Stimulated activated naive CD4-positive, alpha-beta T cell treated with Interleukin-2 at 50 U/mL for 16 hours (primary cell): ENCODE results near the gene TMED1.
"Not testable (repeated sequence)": the region's sequence is repeated elsewhere in the genome, so short reads cannot be mapped to it uniquely, and the experiment has no call there.

Source experiments
- DNase-seq: peaks from one replicate; lab custom pipeline; 2025; lab: John Stamatoyannopoulos, UW

Gene TMED1

GRCh38 chr19:10862561-10863106, 26.6 kb upstream of the TMED1 start:
- no peak for DNase-seq

- DNase-seq = peak; percentile 19
Observed at GRCh38 chr19:10861103-10861651, 25.2 kb upstream of the TMED1 start.

GRCh38 chr19:10858204-10858828, 22.3 kb upstream of the TMED1 start:
- peak; percentile 16 for DNase-seq

- not testable (repeated sequence) for DNase-seq
Observed at GRCh38 chr19:10856899-10857298, 20.9 kb upstream of the TMED1 start.

- DNase-seq = peak; percentile 8
Observed at GRCh38 chr19:10855879-10856522, 20.0 kb upstream of the TMED1 start.

GRCh38 chr19:10854350-10855089, 18.5 kb upstream of the TMED1 start:
- DNase-seq = no peak

- DNase-seq = no peak
Observed at GRCh38 chr19:10852941-10853340, 16.9 kb upstream of the TMED1 start.

- no peak for DNase-seq
Observed at GRCh38 chr19:10852098-10852800, 16.2 kb upstream of the TMED1 start.

GRCh38 chr19:10850631-10851030, 14.6 kb upstream of the TMED1 start:
- DNase-seq = no peak

- DNase-seq = no peak
Observed at GRCh38 chr19:10848230-10848856, 12.3 kb upstream of the TMED1 start, which contains the start of gene C19orf38. Gene C19orf38, plus strand, starts transcription at chr19:10848415. Its CDS starts 94 bp downstream, at chr19:10848509.

- no peak for DNase-seq
Observed at GRCh38 chr19:10846500-10847202, 10.6 kb upstream of the TMED1 start.

GRCh38 chr19:10842788-10843187, 6.8 kb upstream of the TMED1 start:
- no peak for DNase-seq

- no peak for DNase-seq
Observed at GRCh38 chr19:10839114-10840050, 3.4 kb upstream of the TMED1 start.

- DNase-seq = no peak
Observed at GRCh38 chr19:10838377-10838776, 2.4 kb upstream of the TMED1 start.

GRCh38 chr19:10837649-10838048, 1.6 kb upstream of the TMED1 start:
- DNase-seq = not testable (repeated sequence)

GRCh38 chr19:10836479-10837330, 693 bp upstream of the TMED1 start:
- DNase-seq = peak; percentile 82

- no peak for DNase-seq
Observed at GRCh38 chr19:10835089-10835753, 791 bp downstream of the TMED1 start.

GRCh38 chr19:10832939-10833296, 3.1 kb downstream of the TMED1 start:
- DNase-seq = no peak
